Activated CD8-positive, alpha-beta T cell treated with anti-CD3 and anti-CD28 coated beads for 36 hours (primary cell): ENCODE measurements around the gene ANK3. TPM values are rescaled to one million over a fixed set of nuclear protein-coding genes. Genes with fewer than 3 reads are reported as not detected.
A peak's percentile ranks its signal among the peaks of the same experiment; 100 is the strongest.

Source experiments
- ATAC-seq: fragments of 200-7000 bp; cut with Tn5 transposase; one replicate; pipeline ENCODE4 v1.10.0; 2021; ENCODE audit warnings: mild to moderate bottlenecking, moderate library complexity
- CTCF ChIA-PET: fragments of 350-600 bp; sonication (Branson Sonifier 250); formaldehyde crosslinking; loops from one replicate; lab custom pipeline; 2021; ENCODE audit warnings: antibody characterized with exemption; lab: Charles Lee
- POLR2A ChIA-PET: fragments of 350-600 bp; sonication (Branson Sonifier 250); formaldehyde crosslinking; loops from one replicate; lab custom pipeline; 2021; ENCODE audit warnings: antibody characterized with exemption; lab: Charles Lee
- DNase-seq: peaks from one replicate; pipeline ENCODE4 v3.0.0-alpha.2; 2020
- H3K27ac Mint-ChIP-seq: one replicate; pipeline ENCODE4 v1.8.0; 2021; ENCODE audit warnings: mild to moderate bottlenecking, mixed read lengths
- H3K27me3 Mint-ChIP-seq: one replicate; pipeline ENCODE4 v1.8.0; 2021; ENCODE audit warnings: mixed read lengths
- H3K36me3 Mint-ChIP-seq: one replicate; pipeline ENCODE4 v1.8.0; 2021; ENCODE audit warnings: low read depth, mixed read lengths
- H3K4me1 Mint-ChIP-seq: one replicate; pipeline ENCODE4 v1.8.0; 2021; ENCODE audit warnings: low read depth, mixed read lengths
- H3K4me3 Mint-ChIP-seq: one replicate; pipeline ENCODE4 v1.8.0; 2021; ENCODE audit warnings: mild to moderate bottlenecking, moderate library complexity, mixed read lengths
- H3K9me3 Mint-ChIP-seq: one replicate; pipeline ENCODE4 v1.8.0; 2021; ENCODE audit warnings: mixed read lengths
- CTCF ChIP-seq: fragments of 200-600 bp; IDR thresholded peaks from one replicate; pipeline ENCODE4 v1.8.0; 2022; ENCODE audit warnings: antibody characterized with exemption, mild to moderate bottlenecking
- intact Hi-C: fragments of 100-400 bp; cut with micrococcal nuclease; formaldehyde crosslinking; loops from one replicate; pipeline ENCODE4 v1.10.0; 2022
- total RNA-seq, 2 experiments: library from RNA; stranded (reverse); gene quantifications; one replicate each; pipeline ENCODE4 v1.2.3, GENCODE V29; 2021

Gene ANK3
- total RNA-seq, 2 experiments from 2014 or later, result 10.3 to 12.0 TPM

GRCh38 chr10:60246382-60246781 is 143.3 kb downstream of the ANK3 start:
- POLR2A ChIA-PET, result no interaction called here
- DNase-seq (no peak), ATAC-seq (no peak)
- Mint-ChIP-seq H3K4me1 (no peaks in the 10 kb centered on the region), H3K36me3 (no peaks in the 10 kb centered on the region), H3K4me3 (no peak overlapping the region), H3K27me3 (no peaks in the 10 kb centered on the region), H3K9me3 (no peaks in the 10 kb centered on the region), H3K27ac (no peak overlapping the region)
- intact Hi-C loops, result no loop called here
- no peak for TF ChIP-seq CTCF
- CTCF ChIA-PET, result no interaction called here

- Mint-ChIP-seq H3K27me3 (no peaks in the 10 kb centered on the region), H3K36me3 (no peaks in the 10 kb centered on the region)
These were observed 150.4 kb downstream of the ANK3 start for GRCh38 chr10:60239228-60239627.

GRCh38 chr10:60238759-60239100 is 150.9 kb downstream of the ANK3 start:
- TF ChIP-seq CTCF, result no peak
- Mint-ChIP-seq H3K4me3 (no peak overlapping the region), H3K4me1 (peaks cover 22% of the 10 kb centered on the region), H3K36me3 (no peaks in the 10 kb centered on the region), H3K27ac (no peak overlapping the region), H3K9me3 (no peaks in the 10 kb centered on the region), H3K27me3 (no peaks in the 10 kb centered on the region)
- CTCF ChIA-PET, result interaction anchor here (0.7 to 1.3 kb wide), 5 partner anchors 11 to 413 kb away, joined by 3 to 4 read pairs (median 3); no protein-coding TSS in a partner anchor
- ATAC-seq (no peak), DNase-seq (no peak)
- POLR2A ChIA-PET, result no interaction called here
- intact Hi-C loops, result no loop called here

More at GRCh38 chr10:60239228-60239627, 150.4 kb downstream of the ANK3 start:
- POLR2A ChIA-PET, result no interaction called here
- no peak for TF ChIP-seq CTCF
- H3K27ac Mint-ChIP-seq, result no peak overlapping the region
- CTCF ChIA-PET, result interaction anchor here (0.7 to 1.3 kb wide), 3 partner anchors 12 to 412 kb away, joined by 3 read pairs; no protein-coding TSS in a partner anchor
- no peaks in the 10 kb centered on the region for H3K9me3 Mint-ChIP-seq
- H3K4me1 Mint-ChIP-seq, result peaks cover 22% of the 10 kb centered on the region
- intact Hi-C loops, result no loop called here
- no peak for ATAC-seq
- no peak overlapping the region for H3K4me3 Mint-ChIP-seq
- DNase-seq, result no peak

- no peaks in the 10 kb centered on the region for H3K27me3 Mint-ChIP-seq
- H3K4me3 Mint-ChIP-seq, result peak overlapping the region; percentile 35
- peak overlapping the region; percentile 57 for H3K27ac Mint-ChIP-seq
- H3K9me3 Mint-ChIP-seq, result no peaks in the 10 kb centered on the region
- H3K4me1 Mint-ChIP-seq, result peaks cover 22% of the 10 kb centered on the region
- ATAC-seq, result peak; percentile 84
- H3K36me3 Mint-ChIP-seq, result no peaks in the 10 kb centered on the region
- peak; percentile 30 for DNase-seq
- no peak for TF ChIP-seq CTCF
- ChIA-PET POLR2A (no interaction called here), CTCF (interaction anchor here (1.0 to 1.3 kb wide), 3 partner anchors 14 to 196 kb away, joined by 3 to 4 read pairs (median 4); no protein-coding TSS in a partner anchor)
- intact Hi-C loops, result no loop called here
These were observed 151.5 kb downstream of the ANK3 start for GRCh38 chr10:60237977-60238758.

GRCh38 chr10:60236869-60237524 is 152.7 kb downstream of the ANK3 start:
- TF ChIP-seq CTCF, result no peak
- intact Hi-C loops, result no loop called here
- ATAC-seq (peak; percentile 67), DNase-seq (peak; percentile 47)
- POLR2A ChIA-PET, result interaction anchor here (0.7 kb wide), 1 partner anchor 1870 kb away, joined by 3 read pairs; no protein-coding TSS in a partner anchor
- H3K36me3 Mint-ChIP-seq, result no peaks in the 10 kb centered on the region
- no peaks in the 10 kb centered on the region for H3K27me3 Mint-ChIP-seq
- H3K4me1 Mint-ChIP-seq, result peaks cover 22% of the 10 kb centered on the region
- CTCF ChIA-PET, result no interaction called here
- no peaks in the 10 kb centered on the region for H3K9me3 Mint-ChIP-seq
- peak overlapping the region; percentile 72 for H3K27ac Mint-ChIP-seq
- H3K4me3 Mint-ChIP-seq, result peak overlapping the region; percentile 57
